ENCODE results near the gene PECR. TPM values are rescaled to one million over a fixed set of nuclear protein-coding genes. Genes with fewer than 3 reads are reported as not detected.

Gene PECR
- total and polyA plus RNA-seq, 9 donors, result 7.0 to 15.0 (median 11.5) TPM

DNA sequence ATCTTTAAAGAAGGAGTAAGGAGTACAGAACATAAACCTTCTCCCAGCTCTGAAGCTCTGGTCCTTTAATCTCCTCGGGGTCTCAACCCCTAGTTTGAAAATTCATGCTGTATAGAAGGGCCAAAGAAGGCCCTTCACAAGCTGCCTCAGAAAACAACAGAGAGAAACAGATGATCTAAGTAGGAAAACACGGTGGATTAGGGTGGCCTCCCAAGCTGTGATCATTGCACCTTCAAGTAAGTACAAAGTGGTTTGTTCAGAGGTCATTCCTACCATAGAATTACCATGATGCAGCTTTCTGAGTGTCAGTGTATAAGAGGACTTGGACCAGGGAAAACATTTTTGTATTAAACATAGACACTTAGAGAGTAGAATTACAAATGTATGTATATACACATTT is 11.0 kb upstream of the PECR start:
- DNase-seq, result no peak
- 73 to 75% (median 73%) methylated on average over 2 of the region's 2 CpGs for WGBS, 3 donors
- Histone ChIP-seq H3K27me3 (no peaks in the 10 kb centered on the region), H3K4me1 (ENCODE audit: insufficient read depth) (no peaks in the 10 kb centered on the region), H3K4me3 (no peak overlapping the region), H3K36me3 (no peaks in the 10 kb centered on the region), H3K9me3 (no peaks in the 10 kb centered on the region), H3K27ac (no peak overlapping the region)
- TF ChIP-seq, protein P1, sequence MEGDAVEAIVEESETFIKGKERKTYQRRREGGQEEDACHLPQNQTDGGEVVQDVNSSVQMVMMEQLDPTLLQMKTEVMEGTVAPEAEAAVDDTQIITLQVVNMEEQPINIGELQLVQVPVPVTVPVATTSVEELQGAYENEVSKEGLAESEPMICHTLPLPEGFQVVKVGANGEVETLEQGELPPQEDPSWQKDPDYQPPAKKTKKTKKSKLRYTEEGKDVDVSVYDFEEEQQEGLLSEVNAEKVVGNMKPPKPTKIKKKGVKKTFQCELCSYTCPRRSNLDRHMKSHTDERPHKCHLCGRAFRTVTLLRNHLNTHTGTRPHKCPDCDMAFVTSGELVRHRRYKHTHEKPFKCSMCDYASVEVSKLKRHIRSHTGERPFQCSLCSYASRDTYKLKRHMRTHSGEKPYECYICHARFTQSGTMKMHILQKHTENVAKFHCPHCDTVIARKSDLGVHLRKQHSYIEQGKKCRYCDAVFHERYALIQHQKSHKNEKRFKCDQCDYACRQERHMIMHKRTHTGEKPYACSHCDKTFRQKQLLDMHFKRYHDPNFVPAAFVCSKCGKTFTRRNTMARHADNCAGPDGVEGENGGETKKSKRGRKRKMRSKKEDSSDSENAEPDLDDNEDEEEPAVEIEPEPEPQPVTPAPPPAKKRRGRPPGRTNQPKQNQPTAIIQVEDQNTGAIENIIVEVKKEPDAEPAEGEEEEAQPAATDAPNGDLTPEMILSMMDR (IDR thresholded peaks at IDR 0.05), result no peak
- intact Hi-C loops (cut with DNase I), result no loop called here

DNA sequence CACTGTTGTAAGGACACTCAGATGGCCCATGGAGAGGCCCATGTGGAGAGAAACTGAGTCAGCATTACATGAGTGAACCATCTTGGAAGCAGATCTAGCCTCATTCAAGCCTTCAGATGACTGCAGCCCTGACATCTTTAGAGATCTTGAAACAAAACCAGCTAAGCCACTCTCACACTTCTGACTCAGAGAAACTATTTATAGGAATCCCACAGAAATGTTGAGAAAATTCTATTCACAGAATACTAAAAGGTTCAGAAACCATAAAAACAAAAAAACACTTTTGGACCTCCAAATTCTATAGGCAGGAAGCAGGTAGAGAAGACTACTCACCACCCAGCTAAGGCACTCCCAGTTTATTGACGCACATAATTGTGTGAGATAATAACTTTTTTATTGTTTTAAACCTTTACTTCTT is 8.8 kb upstream of the PECR start:
- Histone ChIP-seq H3K9me3 (no peaks in the 10 kb centered on the region), H3K4me3 (no peak overlapping the region), H3K4me1 (ENCODE audit: insufficient read depth) (no peaks in the 10 kb centered on the region), H3K27me3 (no peaks in the 10 kb centered on the region), H3K36me3 (no peaks in the 10 kb centered on the region), H3K27ac (no peak overlapping the region)
- TF ChIP-seq, protein P1 (IDR thresholded peaks at IDR 0.05), result no peak
- TF ChIP-seq EP300 (IDR thresholded peaks at IDR 0.05), result no peak
- no peak for TF ChIP-seq POLR2A (IDR thresholded peaks at IDR 0.05)
- intact Hi-C loops (cut with DNase I), result no loop called here
- WGBS, 3 donors, result 83 to 93% (median 92%) methylated on average over 1 of the region's 1 CpG
- DNase-seq, result no peak

DNA sequence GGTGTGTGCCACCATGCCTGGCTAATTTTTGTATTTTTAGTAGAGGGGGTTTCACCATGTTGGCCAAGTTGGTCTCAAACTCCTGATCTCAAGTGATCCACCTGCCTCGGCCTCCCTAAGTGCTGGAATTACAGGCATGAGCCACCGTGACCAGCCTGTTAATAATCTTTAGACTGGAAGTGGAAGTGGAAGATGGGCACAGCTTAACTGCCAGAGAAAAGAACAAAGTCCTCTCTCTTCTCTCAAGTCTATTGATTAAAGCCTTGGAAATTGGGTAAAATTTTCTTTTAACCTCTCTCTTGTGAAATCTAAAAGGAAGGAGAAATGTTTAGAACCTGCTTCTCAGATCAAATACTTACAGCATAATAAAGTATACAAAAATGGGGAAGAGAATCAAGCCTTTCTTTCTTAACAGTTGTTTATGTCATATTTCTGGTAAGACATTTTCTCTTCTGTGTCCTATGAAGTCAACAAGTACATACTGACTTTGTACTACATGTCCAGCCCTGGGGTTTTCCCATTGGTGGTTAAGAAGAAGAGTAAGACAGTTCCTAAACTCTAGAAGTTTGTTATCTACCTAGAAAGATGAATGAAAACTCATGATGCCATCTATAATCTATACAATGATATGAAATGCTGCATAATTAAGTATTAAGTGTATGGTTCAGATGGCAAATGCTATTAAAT is 4.7 kb upstream of the PECR start:
- intact Hi-C loops (cut with DNase I), result no loop called here
- no peak for DNase-seq
- H3K27me3 ChIP-seq, result no peaks in the 10 kb centered on the region
- H3K27ac ChIP-seq, result no peak overlapping the region
- peaks cover 1% of the 10 kb centered on the region for H3K4me1 ChIP-seq (ENCODE audit: insufficient read depth)
- TF ChIP-seq, protein P1 (IDR thresholded peaks at IDR 0.05), result no peak
- TF ChIP-seq EP300 (IDR thresholded peaks at IDR 0.05) (no peak), POLR2A (IDR thresholded peaks at IDR 0.05) (no peak)
- no peak overlapping the region for H3K4me3 ChIP-seq
- WGBS, 3 donors, result 92 to 96% (median 92%) methylated on average over 2 of the region's 2 CpGs
- no peaks in the 10 kb centered on the region for H3K9me3 ChIP-seq
- H3K36me3 ChIP-seq, result no peaks in the 10 kb centered on the region

DNA sequence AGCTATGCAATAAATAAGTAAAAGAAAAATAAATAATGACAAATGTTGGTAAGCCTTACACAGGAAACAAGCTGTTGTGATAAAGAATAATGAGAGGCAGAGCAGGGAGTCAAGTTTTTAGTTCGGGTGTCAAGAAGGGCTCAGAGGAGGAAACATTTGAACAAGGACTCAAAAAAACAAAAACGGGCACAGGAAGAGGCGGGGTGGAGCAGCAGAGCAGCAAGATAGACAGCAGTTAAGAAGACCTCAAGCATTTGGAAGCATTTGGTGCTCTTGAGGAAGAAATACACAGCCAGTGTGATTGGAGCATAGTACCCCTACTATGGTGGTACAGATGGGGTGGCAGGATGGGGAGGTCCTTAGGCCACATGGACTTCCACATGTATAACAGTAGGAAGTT is 2.9 kb upstream of the PECR start:
- no peak for TF ChIP-seq EP300 (IDR thresholded peaks at IDR 0.05)
- TF ChIP-seq POLR2A (IDR thresholded peaks at IDR 0.05), result no peak
- TF ChIP-seq, protein P1 (IDR thresholded peaks at IDR 0.05), result no peak
- H3K4me1 ChIP-seq (ENCODE audit: insufficient read depth), result peaks cover 6% of the 10 kb centered on the region
- H3K36me3 ChIP-seq, result no peaks in the 10 kb centered on the region
- intact Hi-C loops (cut with DNase I), result no loop called here
- H3K9me3 ChIP-seq, result no peaks in the 10 kb centered on the region
- WGBS, 3 donors, result 80 to 82% (median 81%) methylated on average over 3 of the region's 3 CpGs
- DNase-seq, result no peak
- no peak overlapping the region for H3K27ac ChIP-seq
- no peaks in the 10 kb centered on the region for H3K27me3 ChIP-seq
- no peak overlapping the region for H3K4me3 ChIP-seq
